ENCODE data around the gene PPM1F.
A peak's percentile ranks its signal among the peaks of the same experiment; 100 is the strongest.
"Not testable (repeated sequence)": the region's sequence is repeated elsewhere in the genome, so short reads cannot be mapped to it uniquely, and the experiment has no call there.

Gene PPM1F

DNA sequence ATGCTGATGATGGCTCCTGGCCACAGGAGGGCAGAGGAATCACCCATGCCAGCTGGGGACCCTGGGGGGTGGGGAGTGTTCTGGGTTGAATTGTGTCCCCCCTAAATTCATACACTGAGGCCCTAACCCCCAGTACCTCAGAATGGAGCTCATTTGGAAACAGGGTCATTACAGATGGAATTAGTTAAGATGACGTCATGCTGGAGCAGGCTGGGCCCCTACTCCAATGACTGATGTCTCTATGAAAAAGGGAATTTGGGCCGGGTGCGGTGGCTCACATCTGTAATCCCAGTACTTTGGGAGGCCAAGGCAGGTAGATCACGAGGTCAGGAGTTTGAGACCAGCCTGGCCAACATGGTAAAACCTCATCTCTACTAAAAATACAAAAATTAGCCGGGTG lies 12.7 kb downstream of the PPM1F start:
- not testable (repeated sequence) for DNase-seq

- DNase-seq = no peak
These were observed 13.2 kb downstream of the PPM1F start for GRCh38 chr22:21939461-21939913.

DNA sequence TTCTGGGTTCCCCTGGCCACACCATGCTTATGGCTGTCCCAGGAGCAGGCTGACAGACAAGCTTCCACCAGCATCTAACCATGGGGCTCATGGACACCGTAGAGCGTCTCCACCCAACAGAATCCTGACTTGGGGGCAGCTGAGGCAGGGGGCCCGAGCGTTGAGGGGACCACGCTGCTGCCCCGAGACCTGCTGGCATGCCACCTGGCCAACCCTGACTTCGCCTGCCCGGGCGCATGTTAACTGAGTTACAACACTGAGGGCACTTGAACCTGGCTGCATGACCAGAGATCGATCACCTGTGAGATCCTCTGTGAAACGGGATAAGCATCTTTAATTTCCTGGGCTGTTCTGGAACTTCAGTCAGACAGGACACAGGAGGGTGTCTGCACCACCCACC lies 13.7 kb downstream of the PPM1F start:
- DNase-seq = no peak

GRCh38 chr22:21938071-21938822 lies 14.4 kb downstream of the PPM1F start:
- DNase-seq = peak; percentile 90

DNA sequence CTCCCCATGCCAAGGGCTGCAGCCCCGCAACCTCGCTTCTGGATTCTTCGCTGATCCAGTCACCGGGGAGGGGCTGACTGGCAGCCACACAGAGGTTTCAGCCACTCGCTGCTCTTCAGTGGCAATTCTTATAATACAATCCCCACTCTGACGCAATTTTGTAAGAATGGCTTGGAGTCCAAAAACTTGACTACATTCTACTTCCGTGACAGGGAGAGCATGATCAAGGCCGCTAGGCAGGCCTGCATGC lies 14.9 kb downstream of the PPM1F start:
- DNase-seq = no peak

- DNase-seq = no peak
These were observed 15.4 kb downstream of the PPM1F start for GRCh38 chr22:21937041-21937820.

GRCh38 chr22:21936151-21936775 lies 16.4 kb downstream of the PPM1F start:
- no peak for DNase-seq

DNA sequence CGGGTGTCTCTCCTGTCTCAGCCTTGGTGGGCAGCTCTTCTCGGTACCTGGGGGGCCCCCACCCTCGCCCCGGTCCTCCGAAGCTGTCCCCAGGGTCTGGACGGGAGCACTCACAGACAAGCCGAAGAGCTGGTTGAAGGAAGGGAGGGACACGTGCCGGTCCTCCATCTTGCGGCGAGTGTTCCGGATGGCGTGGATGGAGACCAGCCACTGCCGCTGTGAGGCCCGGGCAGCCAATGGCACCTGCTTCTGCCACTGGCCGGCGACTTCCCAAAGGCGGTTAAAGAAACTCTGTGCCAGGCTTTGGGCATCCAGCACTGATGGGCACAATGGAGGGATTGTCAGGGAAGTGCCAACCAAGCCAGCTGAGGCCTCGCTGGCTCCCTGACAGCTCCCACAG lies 18.7 kb downstream of the PPM1F start:
- DNase-seq = no peak

DNA sequence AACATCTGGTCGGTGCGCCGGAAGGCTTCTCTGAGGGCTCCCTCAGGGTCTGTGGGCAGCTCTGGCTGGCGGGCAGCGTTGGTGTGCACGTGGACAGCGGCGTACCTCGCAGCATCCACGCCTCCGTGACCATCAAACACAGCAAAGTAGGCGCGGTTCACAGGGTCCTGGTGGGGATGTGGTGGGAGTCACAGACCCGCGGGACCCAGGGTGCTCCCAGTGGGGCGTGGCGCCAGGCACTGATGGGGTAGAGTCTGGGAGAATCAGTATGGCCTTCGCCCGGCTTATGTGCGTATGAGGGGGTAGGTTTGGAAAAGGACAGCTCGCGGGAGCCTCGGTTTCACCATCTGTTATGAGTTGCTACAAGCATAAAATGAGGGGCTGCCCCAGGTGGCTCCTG lies 19.2 kb downstream of the PPM1F start:
- DNase-seq = no peak

GRCh38 chr22:21932347-21932746 lies 20.3 kb downstream of the PPM1F start:
- DNase-seq = no peak

DNA sequence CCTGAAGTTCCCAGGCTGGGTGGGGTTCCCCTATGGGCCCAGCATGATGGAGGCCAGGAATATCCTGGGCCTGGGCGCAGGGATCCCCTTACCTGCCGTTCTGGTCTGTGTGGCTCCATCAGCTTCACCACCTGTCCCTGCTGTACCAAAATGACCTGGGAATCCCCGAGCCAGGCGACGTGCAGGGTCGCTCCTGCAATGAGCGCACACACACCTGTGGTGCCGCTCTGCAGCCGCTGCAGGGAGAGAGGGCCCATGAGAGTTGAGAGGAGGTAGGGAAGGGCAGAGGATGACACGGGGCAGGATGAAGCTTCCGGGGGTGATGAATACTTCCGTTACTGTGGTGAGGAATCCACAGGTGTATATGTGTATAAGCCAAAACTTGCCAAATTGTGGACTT lies 21.6 kb downstream of the PPM1F start:
- DNase-seq = no peak

DNA sequence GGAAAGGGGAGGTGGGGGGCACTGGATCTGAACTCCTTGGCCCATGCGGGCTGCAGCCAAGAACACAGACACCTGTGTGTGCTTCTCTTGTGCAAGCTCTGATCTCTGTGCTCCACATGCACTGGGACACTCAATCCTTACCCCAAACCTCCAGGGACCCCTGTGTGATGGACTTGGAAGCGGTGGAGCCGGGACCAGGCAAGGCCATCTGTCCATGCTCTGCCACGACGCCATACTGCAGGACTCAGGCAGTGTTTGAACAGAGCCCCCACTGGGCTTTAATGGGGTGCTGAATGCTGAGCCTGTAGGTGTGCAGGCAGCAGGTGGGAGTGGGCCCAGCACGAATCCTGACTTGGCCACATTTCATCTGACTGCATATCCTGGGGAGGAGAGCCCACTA lies 23.4 kb downstream of the PPM1F start:
- DNase-seq = no peak

GRCh38 chr22:21928048-21928447 lies 24.6 kb downstream of the PPM1F start:
- DNase-seq = no peak

DNA sequence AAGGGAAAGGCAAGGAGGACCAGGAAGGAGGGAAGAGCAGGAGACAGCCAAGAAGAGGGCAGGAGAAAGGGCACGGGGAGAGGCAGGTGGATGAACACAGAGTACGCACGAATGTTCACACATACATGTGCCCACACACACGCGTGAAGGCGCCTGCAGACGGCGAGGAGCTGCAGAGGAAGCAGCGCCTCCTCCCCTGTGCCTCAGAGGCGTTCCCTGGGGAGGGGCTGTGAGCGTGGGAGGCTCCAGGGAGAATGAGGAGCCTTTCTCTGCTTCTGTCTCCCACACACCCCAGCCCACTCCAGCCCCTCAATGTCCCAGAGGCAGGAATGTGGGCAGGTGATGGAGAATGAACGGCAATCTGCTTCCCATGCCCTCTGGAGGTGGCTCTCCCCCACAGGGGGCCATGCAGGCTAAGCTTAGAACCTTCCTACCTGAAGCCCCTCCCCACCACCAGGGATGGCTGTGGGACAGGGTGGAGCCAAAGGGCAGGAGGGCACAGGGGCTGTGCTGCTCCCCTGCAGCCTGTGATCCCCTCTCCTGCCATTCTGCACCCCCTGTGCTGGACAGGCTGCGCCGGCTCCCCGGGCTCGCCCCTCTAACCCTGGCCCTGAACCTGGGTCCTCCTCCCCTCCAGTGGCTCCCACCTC lies 25.3 kb downstream of the PPM1F start:
- DNase-seq = no peak

- DNase-seq = peak; percentile 53
These were observed 25.9 kb downstream of the PPM1F start for GRCh38 chr22:21926728-21927127.

GRCh38 chr22:21923163-21923561 lies 29.5 kb downstream of the PPM1F start:
- DNase-seq = no peak

DNA sequence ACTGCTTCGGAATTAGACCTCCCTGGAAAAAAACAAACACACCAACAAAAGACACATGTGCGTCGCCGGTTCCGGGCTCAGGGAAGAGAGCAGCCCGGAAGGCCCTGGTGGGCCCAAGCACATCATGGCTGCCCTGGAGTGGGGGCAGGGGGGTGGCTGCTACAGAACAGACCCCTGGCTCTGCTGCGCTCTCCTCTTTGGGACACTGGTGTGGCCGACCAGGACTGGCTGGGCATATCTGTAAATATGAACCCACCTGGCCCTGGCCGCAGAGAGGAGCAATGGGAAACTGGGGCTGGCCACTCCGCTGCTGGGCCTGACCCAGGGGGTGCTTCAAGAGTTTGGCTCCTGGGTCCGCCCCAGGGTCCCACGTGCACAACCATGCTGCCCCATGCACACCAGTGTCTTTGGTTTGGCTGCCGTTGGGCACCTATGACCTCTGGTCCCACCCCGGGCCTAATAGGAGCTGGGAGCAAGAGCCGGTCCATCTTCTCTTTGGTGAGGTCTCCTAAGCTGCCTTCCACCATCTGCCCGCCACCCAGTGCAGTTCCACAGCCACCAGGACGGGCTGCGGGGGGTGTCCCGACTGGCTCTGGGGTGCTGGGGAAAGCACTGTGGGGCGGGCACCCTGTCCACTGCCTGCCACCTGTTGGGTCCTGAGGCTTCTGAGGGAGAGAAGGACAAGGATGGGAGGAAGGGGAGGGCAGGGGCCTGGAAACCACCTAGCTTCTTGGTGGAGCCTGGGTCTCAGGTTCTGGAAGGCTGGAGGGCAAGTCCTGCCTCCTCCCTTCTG lies 30.1 kb downstream of the PPM1F start:
- no peak for DNase-seq

- no peak for DNase-seq
These were observed 30.9 kb downstream of the PPM1F start for GRCh38 chr22:21921729-21922128.

- peak; percentile 23 for DNase-seq
These were observed 31.4 kb downstream of the PPM1F start for GRCh38 chr22:21921184-21921721.

DNA sequence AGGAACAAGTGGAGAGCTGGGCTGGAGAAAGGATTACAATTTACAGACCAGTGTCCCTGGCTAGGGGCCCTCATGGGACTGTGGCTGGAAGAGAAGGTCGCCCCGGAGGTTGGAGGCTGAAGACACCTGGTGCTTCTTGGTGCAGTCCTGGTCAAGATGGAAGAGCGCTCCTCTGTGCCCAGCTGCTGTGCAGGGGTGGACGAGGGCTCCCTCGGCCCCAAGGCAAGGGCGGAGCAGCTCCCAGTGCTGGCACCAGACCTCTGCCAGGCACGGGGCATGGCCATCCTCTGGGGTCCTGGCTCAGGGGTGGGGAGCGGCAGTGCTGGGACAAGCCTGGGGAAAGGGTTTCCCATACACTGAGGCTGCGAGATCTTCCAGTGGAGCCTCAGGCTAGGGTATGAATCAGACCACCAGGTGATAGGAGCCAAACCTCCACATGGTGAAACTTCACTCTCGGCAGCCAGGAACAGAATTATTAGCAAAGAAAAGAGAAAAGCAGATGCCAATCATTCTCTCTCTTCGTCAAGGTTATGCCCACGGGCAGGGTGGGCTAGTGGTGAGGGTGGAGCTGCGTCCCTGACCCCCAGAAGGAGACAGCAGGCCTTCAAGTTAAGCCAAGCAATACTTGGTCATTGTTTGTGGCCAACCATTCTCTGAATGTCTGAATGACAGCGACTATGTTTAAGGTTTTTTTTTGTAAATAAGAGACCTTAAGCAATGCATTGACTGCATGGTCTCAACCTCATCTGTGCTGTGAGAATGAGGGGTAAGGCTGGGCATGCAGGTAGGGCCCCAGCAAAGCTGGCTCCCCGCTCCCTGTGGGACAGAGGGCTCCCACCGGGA lies 32.1 kb downstream of the PPM1F start:
- no peak for DNase-seq

DNA sequence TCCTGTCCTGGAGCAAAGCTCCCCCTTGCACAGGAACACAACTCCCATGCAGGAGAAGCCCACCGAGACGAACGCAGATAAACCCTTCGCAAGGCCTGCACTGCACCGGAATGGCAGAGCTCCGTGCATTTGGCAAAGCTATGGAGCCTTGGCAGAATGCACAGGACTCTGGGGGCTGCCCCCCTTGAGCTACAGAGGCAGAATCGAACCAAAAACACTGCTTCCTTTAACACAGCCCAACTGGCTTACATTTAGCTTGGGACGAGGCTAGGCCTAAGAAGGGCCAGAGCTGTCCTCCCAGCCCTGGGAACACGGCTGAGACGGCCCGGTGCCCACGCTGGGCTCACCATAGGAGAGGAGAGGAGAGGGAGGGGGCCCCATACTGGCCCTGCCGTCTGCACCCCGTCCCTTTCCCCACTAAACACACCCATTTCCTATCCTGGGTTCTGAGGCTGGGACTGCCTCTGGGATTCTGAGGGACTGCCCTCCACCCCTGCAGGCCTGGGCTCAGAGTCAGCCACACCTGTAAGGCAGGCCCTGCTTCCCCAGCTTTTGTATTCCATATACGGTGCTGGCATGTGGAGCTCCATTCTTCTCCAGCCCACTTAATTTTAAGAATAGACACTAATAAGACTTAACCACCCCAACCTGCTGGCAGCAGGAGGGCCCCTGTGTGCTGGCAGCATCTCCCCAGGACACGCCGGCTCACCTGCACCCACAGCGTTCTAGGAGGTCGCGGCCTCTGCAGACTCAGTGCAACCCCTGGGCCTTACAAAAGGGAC lies 32.9 kb downstream of the PPM1F start:
- DNase-seq = peak; percentile 69

Data from NCI-H146 (cell line).